Muscle layer of duodenum (tissue), 2 donors: ENCODE data around the gene TBC1D1.

Experiments used
- H3K27ac ChIP-seq: one replicate; pipeline ENCODE4 v1.7.0; 2013; ENCODE audit warnings: mild to moderate bottlenecking, low read length
- H3K27me3 ChIP-seq: one replicate; pipeline ENCODE4 v1.7.0; 2013; ENCODE audit warnings: low read depth, mild to moderate bottlenecking, control low read depth, low read length
- H3K36me3 ChIP-seq, 2 donors: one replicate each; pipeline ENCODE4 v1.7.0; 2013; ENCODE audit warnings: low read length in 2 of 2, control low read depth in 1 of 2, mild to moderate bottlenecking in 1 of 2; ENCODE audit not compliant: insufficient read depth in 2 of 2, control insufficient read depth in 1 of 2
- H3K4me1 ChIP-seq, 2 donors: one replicate each; pipeline ENCODE4 v1.7.0; 2013; ENCODE audit warnings: low read length in 2 of 2, mild to moderate bottlenecking in 2 of 2, control low read depth in 1 of 2, moderate library complexity in 1 of 2; ENCODE audit not compliant: insufficient read depth in 2 of 2, control insufficient read depth in 1 of 2
- H3K4me3 ChIP-seq, 2 donors: one replicate each; pipeline ENCODE4 v1.7.0; 2013; ENCODE audit warnings: low read length in 2 of 2, low read depth in 1 of 2, mild to moderate bottlenecking in 1 of 2
- H3K9me3 ChIP-seq, 2 donors: one replicate each; pipeline ENCODE4 v1.7.0; 2013; ENCODE audit warnings: low read length in 2 of 2, control low read depth in 1 of 2, mild to moderate bottlenecking in 1 of 2; ENCODE audit not compliant: control insufficient read depth in 1 of 2
- donor health status: healthy.

TBC1D1 gene

GRCh38 chr4:38113132-38113531, 222.2 kb downstream of the TBC1D1 start:
- Histone ChIP-seq H3K36me3 (peaks cover 11 to 19% of the 10 kb centered on the region in 2 donors), H3K27ac (no peak overlapping the region), H3K27me3 (no peaks in the 10 kb centered on the region), H3K4me3 (no peak overlapping the region), H3K4me1 (peaks cover 15 to 35% of the 10 kb centered on the region in 2 donors), H3K9me3 (no peaks in the 10 kb centered on the region)

- H3K4me3 ChIP-seq, result no peak overlapping the region
- peaks cover 15 to 35% of the 10 kb centered on the region in 2 donors for H3K4me1 ChIP-seq
- peaks cover 15 to 19% of the 10 kb centered on the region in 2 donors for H3K36me3 ChIP-seq
- no peaks in the 10 kb centered on the region for H3K9me3 ChIP-seq
- H3K27me3 ChIP-seq, result no peaks in the 10 kb centered on the region
- H3K27ac ChIP-seq, result no peak overlapping the region
Measured at GRCh38 chr4:38113551-38113950, 222.7 kb downstream of the TBC1D1 start.

GRCh38 chr4:38114386-38115150, 223.7 kb downstream of the TBC1D1 start:
- H3K4me1 ChIP-seq, result peaks cover 15 to 38% of the 10 kb centered on the region in 2 donors
- no peaks in the 10 kb centered on the region for H3K27me3 ChIP-seq
- H3K27ac ChIP-seq, result peak overlapping the region; percentile 4
- peaks cover 14 to 24% of the 10 kb centered on the region in 2 donors for H3K36me3 ChIP-seq
- H3K4me3 ChIP-seq, result no peak overlapping the region
- H3K9me3 ChIP-seq, result no peaks in the 10 kb centered on the region

- H3K4me1 ChIP-seq, result peaks cover 15 to 48% of the 10 kb centered on the region in 2 donors
- no peak overlapping the region for H3K4me3 ChIP-seq
- no peak overlapping the region for H3K27ac ChIP-seq
- peaks cover 18 to 35% of the 10 kb centered on the region in 2 donors for H3K36me3 ChIP-seq
- H3K27me3 ChIP-seq, result no peaks in the 10 kb centered on the region
- H3K9me3 ChIP-seq, result no peaks in the 10 kb centered on the region
Measured at GRCh38 chr4:38115601-38116000, 224.7 kb downstream of the TBC1D1 start.

GRCh38 chr4:38117591-38117990, 226.7 kb downstream of the TBC1D1 start:
- Histone ChIP-seq H3K27me3 (no peaks in the 10 kb centered on the region), H3K36me3 (peaks cover 25 to 54% of the 10 kb centered on the region in 2 donors), H3K4me1 (peaks cover 9 to 40% of the 10 kb centered on the region in 2 donors), H3K4me3 (no peak overlapping the region), H3K9me3 (no peaks in the 10 kb centered on the region), H3K27ac (no peak overlapping the region)

- Histone ChIP-seq H3K27me3 (no peaks in the 10 kb centered on the region), H3K9me3 (no peaks in the 10 kb centered on the region), H3K4me1 (peaks cover under 1 to 20% of the 10 kb centered on the region in 2 donors), H3K27ac (no peak overlapping the region), H3K4me3 (no peak overlapping the region), H3K36me3 (peaks cover 29 to 54% of the 10 kb centered on the region in 2 donors)
Measured at GRCh38 chr4:38119668-38120385, 228.9 kb downstream of the TBC1D1 start.

GRCh38 chr4:38120772-38121171, 229.9 kb downstream of the TBC1D1 start:
- H3K4me3 ChIP-seq, result no peak overlapping the region
- peaks cover 37 to 59% of the 10 kb centered on the region in 2 donors for H3K36me3 ChIP-seq

GRCh38 chr4:38122060-38122459, 231.2 kb downstream of the TBC1D1 start:
- Histone ChIP-seq H3K4me1 (peaks cover 0 to 15% of the 10 kb centered on the region in 2 donors), H3K27me3 (no peaks in the 10 kb centered on the region), H3K9me3 (no peaks in the 10 kb centered on the region), H3K36me3 (peaks cover 38 to 70% of the 10 kb centered on the region in 2 donors), H3K27ac (no peak overlapping the region), H3K4me3 (no peak overlapping the region)

More at GRCh38 chr4:38120772-38121171, 229.9 kb downstream of the TBC1D1 start:
- no peak overlapping the region for H3K27ac ChIP-seq
- no peaks in the 10 kb centered on the region for H3K9me3 ChIP-seq
- peaks cover 0 to 17% of the 10 kb centered on the region in 2 donors for H3K4me1 ChIP-seq
- no peaks in the 10 kb centered on the region for H3K27me3 ChIP-seq

GRCh38 chr4:38123555-38123954, 232.7 kb downstream of the TBC1D1 start:
- no peaks in the 10 kb centered on the region for H3K9me3 ChIP-seq
- no peak overlapping the region for H3K4me3 ChIP-seq
- no peaks in the 10 kb centered on the region for H3K27me3 ChIP-seq
- no peak overlapping the region for H3K27ac ChIP-seq
- peaks cover 31 to 59% of the 10 kb centered on the region in 2 donors for H3K36me3 ChIP-seq
- H3K4me1 ChIP-seq, result peaks cover 4 to 16% of the 10 kb centered on the region in 2 donors

- Histone ChIP-seq H3K27ac (no peak overlapping the region), H3K4me3 (no peak overlapping the region), H3K4me1 (peaks cover 18 to 19% of the 10 kb centered on the region in 2 donors), H3K36me3 (peaks cover 24 to 45% of the 10 kb centered on the region in 2 donors), H3K27me3 (no peaks in the 10 kb centered on the region), H3K9me3 (no peaks in the 10 kb centered on the region)
Measured at GRCh38 chr4:38124961-38125360, 234.1 kb downstream of the TBC1D1 start.

GRCh38 chr4:38125816-38126215, 234.9 kb downstream of the TBC1D1 start:
- Histone ChIP-seq H3K36me3 (peaks cover 22 to 37% of the 10 kb centered on the region in 2 donors), H3K9me3 (no peaks in the 10 kb centered on the region), H3K27me3 (no peaks in the 10 kb centered on the region), H3K4me3 (no peak overlapping the region), H3K27ac (no peak overlapping the region), H3K4me1 (peaks cover 17 to 20% of the 10 kb centered on the region in 2 donors)
